HFF-Myc (cell line): Measurements from ENCODE around the gene CCDC158.

Source experiments
- DNase-seq: peaks from one replicate; pipeline ENCODE4 v3.0.0-alpha.2; 2011; ENCODE audit warnings: low read depth; ENCODE audit errors: extremely low read depth
- H3K4me3 ChIP-seq: replicated peaks from 2 replicates; pipeline ENCODE4 v1.5.1; 2011; ENCODE audit warnings: low read depth, mild to moderate bottlenecking, control low read depth, low read length
- CTCF ChIP-seq: IDR thresholded peaks from 2 replicates; pipeline ENCODE4 v1.5.1; 2012; ENCODE audit warnings: mild to moderate bottlenecking, low read depth, low read length, control low read depth; ENCODE audit errors: missing control alignments

Gene CCDC158

DNA sequence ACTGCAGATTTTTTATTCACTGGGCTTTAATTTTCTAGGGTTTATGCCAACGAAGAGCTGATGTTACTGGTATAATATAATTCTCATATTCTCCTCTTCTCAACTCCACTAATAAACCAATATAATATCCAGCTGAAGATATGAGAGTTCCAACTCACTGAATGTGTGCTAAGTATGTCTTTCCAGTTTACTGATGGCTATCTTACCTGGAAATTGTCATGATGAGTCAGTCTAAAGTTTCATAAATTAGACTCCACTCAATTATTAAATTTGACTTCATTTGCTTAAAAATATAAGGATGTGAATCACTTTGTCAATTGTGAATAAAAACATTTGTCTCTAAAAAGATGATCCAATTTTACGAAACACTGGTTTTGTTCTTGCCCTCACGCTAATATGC, 86.1 kb downstream of the CCDC158 start:
- no peak for DNase-seq
- H3K4me3 ChIP-seq = no peak overlapping the region
- TF ChIP-seq CTCF = no peak

GRCh38 chr4:76326515-76326914, 94.4 kb downstream of the CCDC158 start:
- DNase-seq = no peak
- no peak for TF ChIP-seq CTCF

GRCh38 chr4:76325072-76325471, 95.9 kb downstream of the CCDC158 start:
- no peak overlapping the region for H3K4me3 ChIP-seq
- no peak for DNase-seq
- no peak for TF ChIP-seq CTCF

More at GRCh38 chr4:76326515-76326914, 94.4 kb downstream of the CCDC158 start:
- H3K4me3 ChIP-seq = no peak overlapping the region

DNA sequence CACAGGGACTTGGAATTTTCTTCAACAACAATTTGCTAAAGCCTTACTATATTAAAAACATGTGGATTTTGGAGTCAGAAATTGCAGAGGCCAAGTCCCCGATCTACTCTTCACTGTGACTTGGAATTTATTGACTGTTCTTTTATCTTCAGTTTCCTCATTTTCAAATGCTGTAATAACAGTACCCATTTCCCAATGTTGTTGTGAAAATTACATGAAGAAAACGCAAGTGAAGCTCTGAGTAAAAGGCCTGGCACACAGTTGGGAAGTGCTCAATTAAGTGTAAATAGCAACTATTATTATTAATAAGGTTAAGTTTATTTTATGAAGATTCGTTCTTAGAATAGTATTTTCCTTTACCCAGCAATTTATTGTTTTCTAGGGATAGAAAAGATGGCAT, 98.7 kb downstream of the CCDC158 start:
- no peak for TF ChIP-seq CTCF
- DNase-seq = no peak
- no peak overlapping the region for H3K4me3 ChIP-seq

DNA sequence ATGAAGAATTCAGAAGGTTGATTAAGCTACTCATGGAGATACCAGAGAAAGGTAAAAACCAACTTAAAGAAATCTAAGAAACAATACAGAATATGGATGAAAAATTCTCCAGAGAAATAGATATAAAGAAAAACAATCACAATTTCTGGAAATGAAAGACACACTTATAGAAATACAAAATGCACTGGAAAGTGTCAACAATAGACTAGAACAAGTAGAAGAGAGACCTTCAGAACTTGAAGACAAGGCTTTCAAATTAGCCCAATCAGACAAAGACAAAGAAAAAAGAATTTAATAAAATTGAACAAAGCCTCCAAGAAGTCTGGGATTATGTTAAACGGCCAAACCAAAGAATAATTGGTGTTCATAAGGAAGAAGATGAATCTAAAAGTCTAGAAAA, 104.8 kb downstream of the CCDC158 start:
- H3K4me3 ChIP-seq = no peak overlapping the region
- TF ChIP-seq CTCF = no peak
- no peak for DNase-seq

- TF ChIP-seq CTCF = no peak
- DNase-seq = no peak
- no peak overlapping the region for H3K4me3 ChIP-seq
These were observed 105.5 kb downstream of the CCDC158 start for GRCh38 chr4:76315267-76315918.

DNA sequence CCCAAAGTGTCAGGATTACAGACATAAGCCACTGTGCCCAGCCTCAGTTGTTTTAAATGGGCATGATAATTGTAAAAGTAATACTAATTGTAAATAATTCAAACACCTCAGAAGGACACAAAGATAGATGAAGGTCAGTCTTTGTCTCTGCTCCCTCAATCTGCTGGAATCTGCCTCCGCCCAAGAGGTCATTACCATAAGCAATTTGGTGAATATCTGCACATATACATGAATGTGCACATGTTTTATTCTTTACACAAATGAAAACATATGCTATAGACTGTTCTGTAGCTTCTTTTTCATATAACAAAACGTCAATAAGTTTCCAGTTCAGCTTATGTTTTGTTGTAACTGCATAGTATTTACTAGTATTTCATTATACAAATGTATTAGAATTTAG, 107.4 kb downstream of the CCDC158 start:
- no peak overlapping the region for H3K4me3 ChIP-seq
- no peak for DNase-seq
- no peak for TF ChIP-seq CTCF
